ENCODE data around the gene GLO1.

Gene GLO1

DNA sequence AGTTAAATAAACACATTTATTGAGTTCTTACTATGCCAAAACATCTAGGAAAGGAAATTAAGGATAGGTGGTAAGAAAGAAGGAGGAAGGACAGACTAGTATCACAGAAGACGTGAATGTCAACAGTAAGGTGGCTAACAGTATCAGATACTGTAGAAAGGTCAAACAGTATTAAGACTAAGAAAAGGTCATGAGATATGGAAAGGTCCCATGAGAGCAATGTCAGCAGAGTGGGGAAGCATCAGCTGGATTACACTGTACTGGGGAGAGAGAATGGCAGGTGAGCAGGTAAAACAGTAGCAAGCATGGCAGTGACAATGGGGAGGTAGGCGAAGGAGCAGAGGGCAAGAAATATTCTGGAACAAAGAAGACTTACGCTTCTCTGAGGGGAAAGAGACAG lies 18.0 kb downstream of the GLO1 start:
- Histone ChIP-seq H3K36me3 (peaks cover 20 to 33% (median 21%) of the 10 kb centered on the region in 3 donors), H3K27ac (no peak overlapping the region), H3K27me3 (no peaks in the 10 kb centered on the region), H3K4me3 (no peak overlapping the region), H3K4me1 (peaks cover 0 to 29% (median 2%) of the 10 kb centered on the region in 4 donors), H3K9me3 (no peaks in the 10 kb centered on the region)
- intact Hi-C loops (cut with DNase I; ENCODE audit: low total_unique reads), result no loop called here
- DNase-seq, result no peak
- TF ChIP-seq, protein P1, sequence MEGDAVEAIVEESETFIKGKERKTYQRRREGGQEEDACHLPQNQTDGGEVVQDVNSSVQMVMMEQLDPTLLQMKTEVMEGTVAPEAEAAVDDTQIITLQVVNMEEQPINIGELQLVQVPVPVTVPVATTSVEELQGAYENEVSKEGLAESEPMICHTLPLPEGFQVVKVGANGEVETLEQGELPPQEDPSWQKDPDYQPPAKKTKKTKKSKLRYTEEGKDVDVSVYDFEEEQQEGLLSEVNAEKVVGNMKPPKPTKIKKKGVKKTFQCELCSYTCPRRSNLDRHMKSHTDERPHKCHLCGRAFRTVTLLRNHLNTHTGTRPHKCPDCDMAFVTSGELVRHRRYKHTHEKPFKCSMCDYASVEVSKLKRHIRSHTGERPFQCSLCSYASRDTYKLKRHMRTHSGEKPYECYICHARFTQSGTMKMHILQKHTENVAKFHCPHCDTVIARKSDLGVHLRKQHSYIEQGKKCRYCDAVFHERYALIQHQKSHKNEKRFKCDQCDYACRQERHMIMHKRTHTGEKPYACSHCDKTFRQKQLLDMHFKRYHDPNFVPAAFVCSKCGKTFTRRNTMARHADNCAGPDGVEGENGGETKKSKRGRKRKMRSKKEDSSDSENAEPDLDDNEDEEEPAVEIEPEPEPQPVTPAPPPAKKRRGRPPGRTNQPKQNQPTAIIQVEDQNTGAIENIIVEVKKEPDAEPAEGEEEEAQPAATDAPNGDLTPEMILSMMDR (IDR thresholded peaks at IDR 0.05), result no peak

DNA sequence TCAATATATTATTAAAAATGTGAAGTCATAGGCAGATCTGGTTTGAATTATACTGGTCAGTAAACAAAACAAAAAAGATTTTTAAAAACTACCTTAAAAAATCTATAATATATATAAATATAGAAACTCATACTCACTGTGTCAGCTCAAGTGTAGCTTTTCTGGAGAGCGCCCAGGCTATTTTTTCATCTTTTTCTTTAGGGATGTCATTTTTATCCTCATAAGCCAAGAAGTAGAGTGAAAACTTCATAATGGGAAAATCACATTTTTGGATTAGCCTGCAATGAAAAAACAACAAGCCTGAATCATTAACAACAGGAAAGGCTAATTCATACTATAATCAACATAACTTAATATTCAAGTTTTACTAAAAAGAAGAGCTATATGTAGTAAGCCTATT lies 18.7 kb downstream of the GLO1 start:
- DNase-seq, result no peak
- H3K27ac ChIP-seq, result no peak overlapping the region
- H3K4me1 ChIP-seq, result peaks cover 0 to 29% (median 2%) of the 10 kb centered on the region in 4 donors
- intact Hi-C loops (cut with DNase I; ENCODE audit: low total_unique reads), result no loop called here
- H3K36me3 ChIP-seq, result peaks cover 20 to 37% (median 21%) of the 10 kb centered on the region in 3 donors
- H3K4me3 ChIP-seq, result no peak overlapping the region
- TF ChIP-seq, protein P1 (IDR thresholded peaks at IDR 0.05), result no peak
- no peaks in the 10 kb centered on the region for H3K9me3 ChIP-seq
- H3K27me3 ChIP-seq, result no peaks in the 10 kb centered on the region

DNA sequence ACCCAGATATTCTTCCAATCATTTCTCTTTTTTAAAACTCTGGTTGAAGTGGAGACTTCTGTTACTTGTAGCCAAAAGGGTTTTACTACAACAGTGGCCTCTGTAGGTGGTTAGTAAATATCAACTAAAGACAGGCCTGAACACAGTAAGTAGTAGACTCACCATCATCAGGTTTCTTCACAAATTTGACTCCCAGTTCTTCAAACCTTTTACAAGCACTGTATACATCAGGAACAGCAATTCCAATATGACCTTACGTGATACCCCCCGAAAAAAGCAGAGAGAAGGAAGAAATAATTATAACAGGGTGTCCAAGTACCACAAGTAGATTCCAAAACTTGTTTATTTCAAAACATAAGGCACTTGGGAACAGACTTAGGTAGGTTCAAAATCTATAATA lies 21.1 kb downstream of the GLO1 start:
- TF ChIP-seq, protein P1 (IDR thresholded peaks at IDR 0.05), result no peak
- H3K27ac ChIP-seq, result no peak overlapping the region
- H3K4me3 ChIP-seq, result no peak overlapping the region
- DNase-seq, result no peak
- peaks cover 0 to 12% (median 1%) of the 10 kb centered on the region in 4 donors for H3K4me1 ChIP-seq
- no peaks in the 10 kb centered on the region for H3K9me3 ChIP-seq
- H3K36me3 ChIP-seq, result peaks cover 31 to 59% (median 32%) of the 10 kb centered on the region in 3 donors
- no peaks in the 10 kb centered on the region for H3K27me3 ChIP-seq
- intact Hi-C loops (cut with DNase I; ENCODE audit: low total_unique reads), result no loop called here

DNA sequence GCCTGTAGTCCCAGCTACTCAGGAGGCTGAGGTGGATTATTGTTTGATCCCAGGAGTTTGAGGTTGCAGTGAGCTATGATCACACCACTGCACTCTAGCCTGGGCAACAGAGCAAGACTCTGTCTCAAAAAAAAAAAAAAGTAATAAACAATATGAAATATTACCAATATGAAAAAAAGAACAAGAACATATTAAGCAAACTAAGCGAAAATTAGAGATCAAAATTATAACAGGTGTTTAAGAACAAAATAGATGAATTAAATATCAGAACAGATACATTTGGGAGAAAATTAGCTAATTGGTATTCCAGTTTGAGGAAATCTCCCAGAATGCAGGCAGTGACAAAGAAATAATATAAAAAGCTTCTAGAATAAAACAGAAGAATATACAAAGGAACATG lies 23.3 kb downstream of the GLO1 start:
- Histone ChIP-seq H3K4me1 (no peaks in the 10 kb centered on the region), H3K4me3 (no peak overlapping the region), H3K27me3 (no peaks in the 10 kb centered on the region), H3K36me3 (peaks cover 37 to 79% (median 52%) of the 10 kb centered on the region in 3 donors), H3K9me3 (no peaks in the 10 kb centered on the region), H3K27ac (no peak overlapping the region)
- DNase-seq, result no peak
- TF ChIP-seq, protein P1 (IDR thresholded peaks at IDR 0.05), result no peak
- intact Hi-C loops (cut with DNase I; ENCODE audit: low total_unique reads), result no loop called here

DNA sequence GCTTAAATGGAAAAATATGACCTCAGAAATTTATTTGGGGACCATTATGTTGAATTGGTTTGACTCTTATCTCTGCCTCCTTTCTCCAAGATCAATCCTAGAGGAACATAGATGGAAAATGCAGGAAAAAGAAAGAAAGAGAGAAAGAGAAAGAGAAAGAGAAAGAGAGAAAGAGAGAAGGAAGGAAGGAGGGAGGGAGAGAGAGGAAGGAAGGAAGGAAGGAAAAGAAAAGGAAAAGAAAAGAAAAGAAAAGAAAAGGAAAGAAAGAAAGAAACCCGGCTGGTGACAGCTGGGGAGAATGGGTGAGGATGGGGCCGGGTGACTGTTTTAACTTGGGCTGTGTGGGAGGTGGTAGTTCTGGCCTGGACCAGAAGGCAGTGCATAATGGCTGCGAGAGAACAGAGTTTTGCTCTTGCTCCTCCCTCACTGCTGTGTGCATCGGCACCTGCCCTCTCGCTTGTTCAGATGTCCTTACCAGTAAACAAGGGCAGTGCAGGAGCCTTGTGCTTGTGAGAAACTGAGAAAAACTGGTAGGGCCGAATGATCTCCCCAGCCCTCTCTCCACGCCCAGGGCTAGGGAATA lies 24.7 kb downstream of the GLO1 start:
- peaks cover 29 to 72% (median 55%) of the 10 kb centered on the region in 3 donors for H3K36me3 ChIP-seq
- intact Hi-C loops (cut with DNase I; ENCODE audit: low total_unique reads), result no loop called here
- H3K9me3 ChIP-seq, result no peaks in the 10 kb centered on the region
- no peak for DNase-seq
- TF ChIP-seq, protein P1 (IDR thresholded peaks at IDR 0.05), result no peak
- no peaks in the 10 kb centered on the region for H3K4me1 ChIP-seq
- no peak overlapping the region for H3K4me3 ChIP-seq
- H3K27ac ChIP-seq, result no peak overlapping the region
- H3K27me3 ChIP-seq, result no peaks in the 10 kb centered on the region
